EL (cell line): ENCODE results near the gene MORC4.

Experiments
- DNase-seq: peaks from one replicate; pipeline ENCODE4 v3.0.0-alpha.2; 2016

The MORC4 gene

DNA sequence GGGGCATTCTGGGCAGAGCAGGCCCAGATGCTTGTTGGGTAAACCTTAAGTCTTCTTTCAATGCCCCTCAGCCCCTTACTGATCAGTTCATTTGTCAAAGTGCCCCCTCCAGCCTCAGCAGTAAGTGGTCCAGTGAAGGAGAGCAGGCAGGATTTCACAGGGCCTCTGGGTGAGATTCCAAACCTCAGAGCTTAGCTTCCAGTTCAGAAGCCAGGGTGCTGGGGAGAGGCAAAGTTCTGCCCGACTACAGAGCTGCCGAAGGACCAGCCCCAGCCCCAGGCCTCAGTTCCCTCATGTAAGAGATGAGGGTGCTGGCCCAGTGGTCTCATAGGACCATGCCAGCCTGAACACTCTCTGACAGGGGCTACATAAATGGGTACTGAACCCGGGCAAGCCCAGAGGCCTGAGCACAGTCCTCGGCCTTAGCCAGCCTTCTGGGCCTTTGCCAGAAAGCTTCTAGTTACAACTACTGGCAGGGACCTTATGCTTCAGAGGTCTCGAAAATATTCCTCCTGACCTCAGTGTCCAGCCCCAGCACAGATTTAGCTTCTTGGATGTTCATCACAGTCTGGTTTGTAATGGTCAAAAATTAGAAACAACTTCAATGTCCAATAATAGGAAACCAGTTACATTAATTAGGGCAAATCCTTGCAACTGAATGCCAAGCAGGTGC, 96.0 kb downstream of the MORC4 start:
- DNase-seq, result no peak

DNA sequence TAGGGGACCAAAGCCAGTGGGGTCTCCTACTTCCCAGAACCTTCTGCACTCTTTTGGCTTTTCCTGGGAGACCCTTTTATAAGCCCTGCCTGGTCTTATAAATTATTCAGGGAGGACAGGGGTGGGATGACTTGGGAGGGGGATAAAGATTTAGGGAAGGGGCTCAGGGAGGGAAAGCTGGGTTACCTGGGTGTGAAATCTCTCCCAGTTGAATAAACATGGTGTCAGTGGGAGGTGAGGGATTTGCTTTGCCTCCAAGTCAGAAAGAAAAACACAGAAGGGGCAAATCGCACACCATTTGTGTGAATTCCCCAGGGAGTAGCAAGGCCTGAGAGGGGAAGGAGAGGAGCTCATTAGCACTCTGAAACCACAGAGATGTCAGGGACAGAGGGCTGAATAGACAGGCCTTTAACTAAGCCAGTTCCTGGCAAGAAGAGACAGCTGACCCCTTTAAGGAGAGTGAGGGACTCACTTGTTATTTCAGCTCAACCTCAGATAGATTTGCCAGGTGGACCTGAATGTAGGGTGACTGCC, 96.7 kb downstream of the MORC4 start, which contains the start of gene RIPPLY1:
Gene RIPPLY1 (minus strand): TSS at position 51 of the 534 bp plus-strand sequence. CDS start 54 bp downstream, outside the sequence.
- DNase-seq, result no peak

DNA sequence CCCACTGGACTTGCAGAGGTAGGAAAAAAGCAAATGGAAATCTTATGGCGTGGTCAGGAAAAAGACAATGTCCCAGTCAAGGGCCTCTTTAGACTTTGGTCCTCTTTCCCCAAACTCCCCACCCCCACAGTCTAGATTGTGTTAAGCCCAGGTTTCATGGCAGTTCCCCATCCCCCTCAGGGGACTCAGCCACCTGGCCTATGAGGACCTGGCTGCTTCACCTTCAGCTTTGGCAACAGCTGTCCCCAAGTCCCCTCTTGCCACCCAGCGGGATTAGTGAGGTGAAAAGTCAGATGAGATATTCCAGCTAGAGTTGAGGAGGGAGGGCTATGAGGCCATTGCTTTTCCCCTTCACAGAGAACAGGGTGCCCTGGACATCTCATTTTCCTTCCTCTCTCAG, 97.3 kb downstream of the MORC4 start:
- DNase-seq, result no peak

DNA sequence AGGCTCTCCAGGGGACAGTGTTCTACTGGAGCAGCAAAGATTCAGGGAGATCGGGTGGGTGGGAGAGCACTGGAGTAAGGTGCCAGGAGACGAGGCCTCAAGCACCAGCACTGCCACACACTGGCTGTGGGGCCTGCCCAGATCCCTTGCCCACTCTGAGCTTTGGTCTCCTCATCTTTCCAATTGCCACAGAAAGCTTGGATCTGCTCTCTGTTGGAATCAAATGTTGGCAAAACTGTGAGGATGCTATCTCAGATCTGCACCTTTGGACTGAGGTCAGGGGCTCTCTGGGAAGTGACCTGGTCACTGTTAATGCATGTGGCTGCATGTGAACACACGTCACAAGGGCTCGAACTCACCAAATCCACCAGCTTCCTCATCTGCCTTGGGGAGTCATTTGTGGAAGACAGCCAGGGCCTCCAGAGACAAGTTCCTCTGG, 98.2 kb downstream of the MORC4 start:
- no peak for DNase-seq

DNA sequence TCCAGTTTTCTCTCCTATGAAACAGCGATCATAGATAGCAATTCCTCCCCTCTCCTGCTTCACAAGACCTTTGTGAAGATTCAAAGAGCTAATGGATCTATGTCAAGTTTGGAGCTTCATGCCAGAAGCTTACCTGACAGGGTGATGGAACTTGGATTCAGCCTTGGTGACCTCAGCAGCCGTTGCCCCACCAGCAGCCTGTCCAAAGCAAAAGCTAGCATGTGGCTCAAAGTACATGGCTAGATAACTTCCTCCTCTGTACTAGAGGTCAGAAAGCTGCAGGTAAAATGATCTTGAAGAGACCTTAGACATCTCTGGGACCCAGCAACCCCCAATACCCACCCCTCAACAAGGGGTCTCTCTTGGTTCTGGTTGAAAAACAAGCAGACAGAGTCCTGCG, 98.7 kb downstream of the MORC4 start:
- no peak for DNase-seq

DNA sequence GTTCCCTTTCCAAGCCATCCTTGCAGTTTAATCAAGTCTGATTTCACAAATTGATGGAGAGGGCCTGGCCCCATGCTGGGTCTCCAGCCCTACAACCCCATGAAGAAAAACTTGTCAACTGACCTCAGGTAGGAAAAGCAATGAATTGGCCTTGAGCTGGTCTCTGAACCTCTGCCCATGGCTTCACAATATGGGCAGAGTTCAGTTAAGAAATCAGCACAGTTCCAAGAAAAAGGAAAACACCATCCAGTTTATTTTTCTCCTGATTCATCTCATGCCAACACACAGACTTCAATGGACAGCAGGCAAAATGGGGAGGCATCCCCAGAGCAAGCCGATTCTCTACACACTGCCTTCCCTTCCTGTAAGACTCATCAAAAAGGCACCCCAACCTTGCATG, 100.2 kb downstream of the MORC4 start:
- DNase-seq, result no peak

DNA sequence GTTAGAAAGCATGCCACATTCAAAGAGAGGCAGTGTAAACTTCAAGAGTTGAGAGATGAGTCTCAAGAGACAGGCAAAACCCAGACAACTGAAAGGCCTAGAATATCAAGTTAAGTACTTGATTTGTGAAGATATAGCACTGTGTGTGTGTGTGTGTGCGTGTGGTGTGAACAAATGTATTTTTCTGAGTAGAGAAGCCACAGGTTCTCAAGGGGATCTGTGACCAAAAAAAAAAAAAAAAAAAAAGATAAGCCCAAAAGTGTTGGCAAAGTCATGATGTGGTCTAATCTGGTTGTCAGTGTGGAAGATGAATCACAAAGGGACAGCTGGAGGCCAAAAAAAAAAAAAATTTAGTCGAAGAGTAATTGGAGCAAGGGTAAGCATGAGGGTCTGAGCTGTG, 100.7 kb downstream of the MORC4 start:
- DNase-seq, result no peak

DNA sequence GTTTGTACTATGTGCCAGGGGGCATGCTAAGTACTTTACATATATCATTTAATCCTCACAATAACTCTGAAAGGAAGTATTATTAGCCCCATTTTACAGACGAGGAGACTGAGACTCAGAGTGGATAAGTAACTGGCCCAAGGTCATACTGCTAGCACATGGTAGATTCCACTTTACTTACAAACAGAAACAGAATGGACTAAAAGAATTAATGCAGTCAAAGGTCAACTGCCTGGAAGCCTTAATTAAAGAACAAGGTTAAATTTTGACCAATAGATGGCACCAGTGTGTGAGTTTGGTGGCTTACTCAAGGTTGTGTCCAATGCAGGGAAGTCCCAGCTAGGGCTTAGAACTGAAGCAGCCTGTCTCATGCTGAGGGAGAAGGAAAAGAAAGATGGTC, 101.5 kb downstream of the MORC4 start:
- DNase-seq, result peak; percentile 57

DNA sequence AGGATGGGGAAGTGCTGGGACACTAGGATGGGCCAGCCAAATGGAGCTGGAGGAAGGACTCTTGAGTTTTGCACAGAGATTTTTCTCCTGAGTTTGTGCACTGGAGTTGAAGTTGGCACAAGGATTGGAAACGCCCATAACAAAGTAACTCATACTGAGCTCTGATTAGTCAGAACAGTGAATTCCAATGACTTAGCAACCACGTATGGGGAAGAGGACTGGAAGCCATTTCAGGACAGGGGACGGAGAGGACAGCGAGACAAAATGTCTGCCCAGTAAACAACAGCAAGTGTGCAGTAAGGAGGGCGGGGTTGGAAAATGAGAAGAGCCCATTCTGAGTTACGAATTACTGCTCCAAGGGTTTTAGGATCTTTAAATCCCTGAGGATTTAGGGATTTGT, 102.8 kb downstream of the MORC4 start:
- DNase-seq, result peak; percentile 40

DNA sequence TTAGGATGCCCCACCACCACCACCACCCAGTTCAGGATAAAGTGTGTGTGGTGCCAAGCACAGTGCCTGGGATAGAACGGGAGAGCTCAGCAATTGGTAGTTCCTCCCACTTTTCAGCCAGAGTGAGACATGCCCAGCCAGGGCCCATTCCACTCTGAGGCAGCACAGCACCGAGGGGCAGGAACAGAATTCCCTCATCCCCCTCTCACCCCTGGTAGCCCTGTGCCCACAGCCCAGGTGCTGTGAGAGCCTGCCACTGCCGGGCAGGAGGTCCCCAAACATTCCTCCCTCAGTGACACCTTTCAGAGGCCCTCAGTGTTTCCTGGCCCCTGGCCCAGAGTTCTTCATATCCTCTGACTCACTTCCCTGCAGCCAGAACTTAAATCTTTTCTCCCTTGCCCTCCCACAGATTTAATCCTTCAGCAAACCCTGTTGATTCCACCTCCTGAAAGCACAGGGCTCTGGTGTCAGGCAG, 105.0 kb downstream of the MORC4 start:
- DNase-seq, result peak; percentile 76

DNA sequence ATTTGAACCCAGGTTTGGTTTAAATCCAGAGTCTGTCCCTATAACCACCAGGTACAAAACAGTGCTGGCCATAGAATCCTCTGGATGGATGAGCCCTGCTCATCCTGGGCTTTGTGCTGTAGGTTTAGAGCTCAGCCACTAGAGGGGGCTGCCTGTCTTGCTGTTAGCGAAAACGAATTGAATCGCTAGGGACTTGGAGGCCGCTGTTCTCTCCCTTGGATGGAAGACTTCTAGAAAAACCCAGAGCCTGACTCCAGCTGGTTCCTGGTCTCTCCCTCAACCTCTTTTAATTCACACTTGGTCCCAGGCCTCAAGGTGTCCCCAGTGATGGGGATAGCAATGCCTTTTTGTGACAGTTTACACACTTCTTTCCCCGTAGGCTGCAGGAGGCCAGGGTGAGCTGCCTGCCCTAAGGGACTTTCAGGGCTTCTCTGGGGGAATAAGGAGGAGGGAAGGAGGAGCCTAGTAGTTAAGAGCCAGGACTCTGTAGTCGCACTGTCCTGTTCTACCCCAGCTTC, 105.6 kb downstream of the MORC4 start:
- peak; percentile 66 for DNase-seq

DNA sequence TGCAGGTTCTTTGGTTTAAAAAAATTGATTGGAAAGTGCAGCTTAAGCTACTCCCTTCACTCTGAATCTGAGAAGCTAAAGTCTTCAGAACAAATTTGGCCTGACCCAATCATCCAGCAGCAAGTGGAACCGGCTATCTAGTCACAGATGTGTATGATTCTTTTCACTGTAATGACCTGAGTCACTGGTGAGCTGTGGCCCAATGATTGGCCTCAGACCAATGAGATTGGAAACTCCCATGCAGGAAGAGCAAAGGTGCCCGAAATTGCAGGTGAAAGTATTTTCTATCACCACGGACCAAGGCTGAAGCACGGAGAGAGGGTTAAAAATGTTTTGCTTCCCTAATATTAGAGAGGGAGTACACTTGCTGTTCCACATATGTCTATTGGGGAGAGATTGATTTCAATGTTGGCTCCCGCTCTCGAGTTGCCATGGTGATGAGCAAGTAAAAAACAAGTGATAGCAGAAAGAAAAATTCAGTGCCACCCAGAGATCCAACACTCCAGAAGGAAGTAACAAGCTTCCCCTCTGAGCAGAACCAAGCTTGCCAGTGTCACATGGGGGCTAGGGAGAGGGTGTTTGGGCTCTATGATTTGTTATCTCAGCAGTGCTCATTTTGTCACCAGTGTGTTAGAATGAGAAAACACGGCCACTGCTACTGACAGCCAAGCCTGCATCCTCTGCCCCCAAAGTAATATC, 108.1 kb downstream of the MORC4 start:
- no peak for DNase-seq
